ENCODE data around the gene HYLS1. TPM values are rescaled to one million over a fixed set of nuclear protein-coding genes. Genes with fewer than 3 reads are reported as not detected.

HYLS1 gene
- total RNA-seq, 1 donor from 2014 or later: 3.7 TPM

GRCh38 chr11:125924384-125925007, 37.0 kb downstream of the HYLS1 start:
- Histone ChIP-seq H3K36me3 (no peaks in the 10 kb centered on the region), H3K27ac (no peak overlapping the region), H3K4me3 (no peak overlapping the region), H3K9me3 (no peaks in the 10 kb centered on the region), H3K4me1 (no peaks in the 10 kb centered on the region), H3K27me3 (no peaks in the 10 kb centered on the region)
- peak in 1 of 2 donors; percentile 62 for DNase-seq (ENCODE audit: extremely low spot score in 2 of 2)
- intact Hi-C loops (cut with DNase I): loop anchor here (5.0 kb wide), 1 partner anchor 273 kb away; no protein-coding TSS in a partner anchor
- TF ChIP-seq POLR2AphosphoS5 (IDR thresholded peaks at IDR 0.05; ENCODE audit: insufficient read depth in 1 of 2, low read depth in 1 of 2): no peak
- TF ChIP-seq CTCF (IDR thresholded peaks at IDR 0.05): no peak
- no peak for TF ChIP-seq POLR2A (IDR thresholded peaks at IDR 0.05)

- no peaks in the 10 kb centered on the region for H3K4me1 ChIP-seq
- intact Hi-C loops (cut with DNase I): no loop called here
- no peak overlapping the region for H3K4me3 ChIP-seq
- H3K36me3 ChIP-seq: no peaks in the 10 kb centered on the region
- peak in 1 of 2 donors; percentile 79 for DNase-seq (ENCODE audit: extremely low spot score in 2 of 2)
- no peak overlapping the region for H3K27ac ChIP-seq
- TF ChIP-seq POLR2A (IDR thresholded peaks at IDR 0.05) (no peak), CTCF (IDR thresholded peaks at IDR 0.05) (no peak), POLR2AphosphoS5 (IDR thresholded peaks at IDR 0.05; ENCODE audit: insufficient read depth in 1 of 2, low read depth in 1 of 2) (no peak)
- H3K27me3 ChIP-seq: no peaks in the 10 kb centered on the region
- H3K9me3 ChIP-seq: no peaks in the 10 kb centered on the region
These were observed 37.8 kb downstream of the HYLS1 start for GRCh38 chr11:125925247-125925740.

- DNase-seq (ENCODE audit: extremely low spot score in 2 of 2): peak in 1 of 2 donors; percentile 37
- no peak for TF ChIP-seq CTCF (IDR thresholded peaks at IDR 0.05)
- TF ChIP-seq POLR2AphosphoS5 (IDR thresholded peaks at IDR 0.05; ENCODE audit: insufficient read depth in 1 of 2, low read depth in 1 of 2): no peak
- no peak for TF ChIP-seq POLR2A (IDR thresholded peaks at IDR 0.05)
- Histone ChIP-seq H3K4me1 (no peaks in the 10 kb centered on the region), H3K36me3 (no peaks in the 10 kb centered on the region), H3K27ac (no peak overlapping the region), H3K27me3 (no peaks in the 10 kb centered on the region), H3K9me3 (no peaks in the 10 kb centered on the region), H3K4me3 (no peak overlapping the region)
- intact Hi-C loops (cut with DNase I): no loop called here
These were observed 38.3 kb downstream of the HYLS1 start for GRCh38 chr11:125925804-125926203.

- intact Hi-C loops (cut with DNase I): no loop called here
- no peak overlapping the region for H3K4me3 ChIP-seq
- no peaks in the 10 kb centered on the region for H3K9me3 ChIP-seq
- H3K4me1 ChIP-seq: no peaks in the 10 kb centered on the region
- no peaks in the 10 kb centered on the region for H3K36me3 ChIP-seq
- no peaks in the 10 kb centered on the region for H3K27me3 ChIP-seq
- no peak for TF ChIP-seq CTCF (IDR thresholded peaks at IDR 0.05)
- DNase-seq (ENCODE audit: extremely low spot score in 2 of 2): peak in 1 of 2 donors; percentile 74
- no peak overlapping the region for H3K27ac ChIP-seq
These were observed 39.2 kb downstream of the HYLS1 start for GRCh38 chr11:125926682-125927081.

GRCh38 chr11:125929445-125930075, 42.1 kb downstream of the HYLS1 start:
- TF ChIP-seq POLR2A (IDR thresholded peaks at IDR 0.05) (no peak), POLR2AphosphoS5 (IDR thresholded peaks at IDR 0.05; ENCODE audit: insufficient read depth in 1 of 2, low read depth in 1 of 2) (no peak), CTCF (IDR thresholded peaks at IDR 0.05) (no peak)
- no peaks in the 10 kb centered on the region for H3K27me3 ChIP-seq
- intact Hi-C loops (cut with DNase I): no loop called here
- H3K4me3 ChIP-seq: no peak overlapping the region
- no peak overlapping the region for H3K27ac ChIP-seq
- DNase-seq (ENCODE audit: extremely low spot score in 2 of 2): peak in 1 of 2 donors; percentile 69
- no peaks in the 10 kb centered on the region for H3K9me3 ChIP-seq
- no peaks in the 10 kb centered on the region for H3K4me1 ChIP-seq
- no peaks in the 10 kb centered on the region for H3K36me3 ChIP-seq
